Right forelimb (tissue), 1 donor: ENCODE results near the gene MTX1.

Source experiments
- DNase-seq: peaks from one replicate; pipeline ENCODE4 v3.0.0-alpha.2; 2018

The MTX1 gene

DNA sequence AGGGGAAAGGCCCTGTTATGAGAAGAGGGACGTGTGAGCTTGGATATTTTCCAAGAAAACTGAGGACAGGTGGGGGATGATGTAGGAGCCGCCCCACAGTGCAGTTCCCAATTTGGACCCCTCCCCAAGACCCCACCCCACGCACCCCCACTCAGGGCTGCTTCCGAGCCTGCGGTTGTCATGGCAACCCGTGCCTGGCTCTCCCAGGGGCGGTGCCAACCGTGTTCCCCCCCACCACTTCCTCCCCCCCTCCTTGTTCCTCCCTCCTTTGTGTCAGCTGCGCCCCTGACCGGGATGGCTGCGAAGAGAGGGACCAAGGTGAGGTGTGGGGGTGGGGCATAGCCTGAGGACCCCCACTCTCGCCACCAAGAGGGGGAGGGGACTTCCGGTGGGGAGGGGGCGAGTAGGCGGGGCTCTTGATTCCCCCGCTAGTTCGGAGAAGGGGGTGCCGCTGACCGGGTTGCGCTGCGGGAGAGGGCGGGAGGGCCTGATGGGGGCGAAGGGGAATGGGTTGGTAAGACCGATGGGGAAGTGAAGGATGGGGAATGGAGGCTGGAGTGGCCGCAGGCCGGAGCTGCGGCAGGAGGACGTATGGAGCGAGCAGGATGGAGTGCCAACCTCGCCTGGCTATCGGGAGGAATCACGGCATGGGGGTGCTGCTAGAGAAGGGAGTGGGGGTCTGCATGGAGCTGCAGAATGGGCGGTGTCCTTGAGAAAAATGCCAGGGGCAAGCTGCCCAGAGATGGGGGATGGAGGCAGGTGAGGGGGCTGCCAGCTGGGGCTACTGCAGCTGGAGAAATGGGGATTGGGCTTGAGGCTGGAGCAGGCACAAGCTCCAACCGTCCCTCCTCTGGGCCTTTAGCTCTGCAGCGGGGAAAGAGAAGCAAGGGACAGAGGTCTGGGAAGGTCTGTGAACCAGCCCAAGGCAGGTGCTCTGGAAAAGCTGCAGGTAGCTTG lies 33.9 kb upstream of the MTX1 start:
- DNase-seq: no peak

DNA sequence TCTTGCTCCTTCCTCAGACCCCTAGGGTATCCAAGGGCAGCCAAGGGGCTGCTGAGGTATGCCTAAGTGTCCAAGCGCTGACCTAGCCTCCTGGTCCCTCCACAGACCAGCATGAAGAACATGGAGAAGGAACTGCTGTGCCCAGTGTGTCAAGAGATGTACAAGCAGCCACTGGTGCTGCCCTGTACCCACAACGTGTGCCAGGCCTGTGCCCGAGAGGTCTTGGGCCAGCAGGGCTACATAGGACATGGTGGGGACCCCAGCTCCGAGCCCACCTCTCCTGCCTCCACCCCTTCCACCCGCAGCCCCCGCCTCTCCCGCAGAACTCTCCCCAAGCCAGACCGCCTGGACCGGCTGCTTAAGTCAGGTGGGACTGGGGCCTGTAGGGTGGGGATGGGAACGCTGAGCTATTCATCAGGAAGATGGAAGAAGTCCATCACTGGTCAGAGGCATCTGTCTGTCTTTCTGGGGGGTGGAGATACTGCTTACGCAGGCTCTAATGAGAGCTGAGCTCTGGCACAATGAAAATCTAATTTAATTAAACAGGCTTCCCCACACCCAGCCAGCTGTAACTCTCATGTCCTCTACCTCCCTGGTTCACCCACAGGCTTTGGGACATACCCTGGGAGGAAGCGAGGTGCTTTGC lies 33.1 kb upstream of the MTX1 start:
- DNase-seq: no peak

DNA sequence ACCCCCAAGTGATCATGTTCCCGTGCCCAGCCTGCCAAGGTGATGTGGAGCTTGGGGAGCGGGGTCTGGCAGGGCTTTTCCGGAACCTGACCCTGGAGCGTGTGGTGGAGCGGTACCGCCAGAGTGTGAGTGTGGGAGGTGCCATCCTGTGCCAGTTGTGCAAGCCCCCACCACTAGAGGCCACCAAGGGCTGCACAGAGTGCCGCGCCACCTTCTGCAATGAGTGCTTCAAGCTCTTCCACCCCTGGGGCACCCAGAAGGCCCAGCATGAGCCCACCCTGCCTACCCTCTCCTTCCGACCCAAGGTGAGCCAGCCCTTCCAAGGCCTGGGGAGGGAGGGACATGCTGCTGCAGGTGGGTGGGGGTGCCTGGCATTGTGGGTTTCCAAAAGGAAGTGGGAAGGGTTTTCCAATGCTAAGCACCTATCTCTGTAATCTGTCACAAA lies 32.5 kb upstream of the MTX1 start:
- no peak for DNase-seq

DNA sequence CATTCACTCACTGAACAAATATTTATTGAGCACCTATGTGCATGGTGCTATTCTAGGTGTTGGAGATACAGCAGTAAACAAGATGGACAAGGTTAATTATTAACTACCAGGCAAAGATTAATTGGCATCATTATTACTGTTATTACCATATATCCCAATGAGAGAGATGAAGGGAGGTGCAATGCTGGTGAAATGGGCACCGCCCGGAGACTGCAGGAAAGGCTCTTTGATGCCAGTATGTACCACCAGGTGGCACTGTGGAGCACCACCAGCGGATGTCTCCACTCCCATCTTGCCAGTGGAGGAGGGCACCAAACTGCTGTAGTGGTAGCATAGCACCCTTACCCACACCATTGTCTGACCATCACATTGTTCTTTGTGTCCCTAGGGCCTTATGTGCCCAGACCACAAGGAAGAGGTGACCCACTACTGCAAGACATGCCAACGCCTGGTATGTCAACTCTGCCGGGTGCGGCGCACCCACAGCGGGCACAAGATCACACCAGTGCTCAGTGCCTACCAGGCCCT lies 31.9 kb upstream of the MTX1 start:
- DNase-seq: peak; percentile 86

DNA sequence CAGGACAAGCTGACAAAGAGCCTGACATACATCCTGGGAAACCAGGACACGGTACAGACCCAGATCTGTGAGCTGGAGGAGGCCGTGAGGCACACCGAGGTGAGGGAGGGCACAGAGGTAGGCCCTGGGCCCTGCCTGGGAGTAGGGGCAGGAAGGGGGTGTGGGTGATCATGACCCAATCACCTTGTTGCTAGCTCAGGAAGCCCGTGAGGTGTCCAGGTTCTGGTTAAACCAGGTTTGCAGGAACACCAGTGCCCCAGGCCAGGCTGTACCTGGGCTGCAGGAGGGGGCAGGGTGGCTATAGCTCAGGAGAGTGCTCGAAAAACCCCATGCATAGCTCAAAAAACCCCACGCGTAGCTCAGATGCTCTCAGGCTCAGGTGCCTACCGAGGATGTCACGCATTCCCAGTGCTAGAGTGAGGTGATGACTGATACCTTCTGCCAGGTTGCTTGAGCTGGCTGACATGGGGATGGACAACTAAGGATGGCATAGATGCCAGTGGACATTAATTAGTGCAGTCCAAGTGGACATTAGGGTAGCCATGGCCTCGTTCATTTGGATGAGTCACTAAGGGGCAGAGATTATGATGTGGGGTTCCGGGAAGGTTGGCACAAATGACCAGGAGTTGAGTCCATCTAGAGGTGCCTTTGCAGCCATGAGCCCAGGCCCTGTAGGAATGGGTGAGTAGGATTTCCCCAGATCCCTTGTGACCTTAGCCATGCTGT lies 31.1 kb upstream of the MTX1 start:
- no peak for DNase-seq

DNA sequence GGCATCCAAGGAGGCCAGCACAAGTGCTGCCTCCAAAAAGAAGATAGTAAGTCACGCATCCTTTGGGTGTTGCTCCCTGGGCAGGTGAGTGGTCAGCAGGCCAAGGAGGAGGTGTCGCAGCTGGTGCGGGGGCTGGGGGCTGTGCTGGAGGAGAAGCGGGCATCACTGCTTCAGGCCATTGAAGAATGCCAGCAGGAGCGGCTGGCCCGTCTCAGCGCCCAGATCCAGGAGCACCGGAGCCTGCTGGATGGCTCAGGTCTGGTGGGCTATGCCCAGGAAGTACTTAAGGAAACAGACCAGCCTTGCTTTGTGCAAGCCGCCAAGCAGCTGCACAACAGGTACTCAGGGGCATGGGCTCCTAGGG lies 30.6 kb upstream of the MTX1 start:
- no peak for DNase-seq

DNA sequence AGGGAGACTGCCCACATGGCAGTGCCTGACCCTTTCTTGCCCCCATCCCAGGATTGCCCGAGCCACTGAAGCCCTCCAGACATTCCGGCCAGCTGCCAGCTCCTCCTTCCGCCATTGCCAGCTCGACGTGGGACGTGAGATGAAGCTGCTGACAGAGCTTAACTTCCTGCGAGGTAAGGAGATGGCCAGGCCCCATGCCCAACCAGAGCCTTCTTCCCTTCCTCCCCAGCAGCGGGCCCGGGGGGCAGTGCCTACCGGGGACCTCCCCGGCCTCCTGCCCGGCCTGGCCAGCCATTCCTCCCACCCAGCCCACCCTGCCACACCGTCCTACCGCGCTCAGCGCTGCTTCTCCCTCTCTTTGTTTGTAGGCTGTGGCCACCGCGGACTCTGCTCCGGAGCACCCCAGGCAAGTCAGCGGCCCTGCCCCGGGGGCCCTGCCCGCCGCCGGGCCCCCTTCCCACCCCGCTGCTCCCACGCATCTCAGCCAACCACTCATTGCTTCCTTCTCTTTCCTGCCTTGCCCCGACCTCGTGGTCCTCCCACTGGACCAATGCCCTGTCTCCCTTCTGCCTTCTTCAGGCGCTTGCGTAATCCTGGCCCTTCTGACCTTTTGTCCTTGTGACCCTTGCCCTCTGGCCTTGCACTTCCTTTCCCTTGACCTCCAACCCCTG lies 29.9 kb upstream of the MTX1 start:
- DNase-seq: no peak

DNA sequence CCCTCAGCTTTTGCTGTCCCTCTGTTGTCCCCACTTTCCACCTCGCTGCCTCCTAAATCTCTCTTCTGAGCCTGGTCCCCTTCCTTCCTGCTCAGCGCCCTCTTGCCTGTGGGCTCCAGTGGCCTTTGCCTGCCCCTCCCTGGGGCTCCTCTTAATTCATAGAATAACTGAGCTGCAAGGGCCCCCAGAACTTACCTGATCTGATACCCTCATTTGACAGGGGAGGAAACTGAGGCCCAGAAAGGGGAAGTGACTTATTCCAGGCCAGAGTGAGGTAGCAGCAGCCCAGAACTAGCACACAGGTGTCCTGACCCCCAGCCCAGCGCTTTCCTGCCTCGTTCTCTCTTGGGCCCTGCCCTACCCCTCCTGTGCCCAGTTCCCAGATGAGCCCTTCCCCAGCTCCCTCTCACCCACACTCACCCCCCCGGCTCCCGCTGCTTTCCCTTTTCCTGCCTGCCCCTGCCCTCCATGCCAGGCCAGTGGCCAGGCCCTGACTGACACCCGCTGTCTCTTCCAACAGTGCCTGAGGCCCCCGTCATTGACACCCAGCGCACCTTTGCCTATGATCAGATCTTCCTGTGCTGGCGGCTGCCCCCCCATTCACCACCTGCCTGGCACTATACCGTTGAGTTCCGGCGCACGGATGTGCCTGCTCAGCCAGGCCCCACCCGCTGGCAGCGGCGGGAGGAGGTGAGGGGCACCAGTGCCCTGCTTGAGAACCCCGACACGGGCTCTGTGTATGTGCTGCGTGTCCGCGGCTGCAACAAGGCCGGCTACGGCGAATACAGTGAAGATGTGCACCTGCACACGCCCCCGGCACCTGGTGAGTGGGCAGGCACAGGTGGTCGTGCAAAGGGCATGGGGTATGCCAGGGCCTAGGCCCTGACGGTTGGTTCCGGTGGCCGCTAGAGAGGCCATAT lies 29.1 kb upstream of the MTX1 start:
- no peak for DNase-seq

DNA sequence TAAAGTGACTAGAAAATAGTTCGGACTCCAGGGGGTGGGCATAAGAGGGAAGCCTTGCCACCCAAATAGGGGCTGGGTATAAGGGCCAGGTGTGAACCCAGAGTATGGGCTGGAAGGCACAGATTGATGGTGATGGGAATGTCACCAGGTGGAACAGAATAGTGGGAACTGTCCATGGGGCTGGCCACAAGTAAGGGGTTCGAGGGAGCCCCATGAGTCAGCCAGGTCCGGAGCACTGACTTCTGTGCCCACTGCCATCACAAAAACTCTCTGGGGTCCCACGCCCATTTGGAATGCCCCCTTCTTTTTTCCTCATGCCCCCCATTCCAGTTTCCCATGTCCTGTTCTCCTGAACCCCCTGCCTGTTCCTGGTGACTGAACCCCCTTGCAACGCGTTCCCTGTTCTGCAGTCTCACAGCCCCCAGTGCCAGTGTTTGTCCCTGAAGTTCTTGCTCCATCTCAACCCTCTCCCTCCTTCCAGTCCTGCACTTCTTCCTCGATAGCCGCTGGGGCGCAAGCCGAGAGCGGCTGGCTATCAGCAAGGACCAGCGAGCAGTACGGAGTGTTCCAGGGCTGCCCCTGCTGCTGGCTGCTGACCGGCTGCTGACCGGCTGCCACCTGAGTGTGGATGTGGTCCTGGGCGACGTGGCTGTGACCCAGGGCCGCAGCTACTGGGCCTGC lies 27.0 kb upstream of the MTX1 start:
- no peak for DNase-seq

DNA sequence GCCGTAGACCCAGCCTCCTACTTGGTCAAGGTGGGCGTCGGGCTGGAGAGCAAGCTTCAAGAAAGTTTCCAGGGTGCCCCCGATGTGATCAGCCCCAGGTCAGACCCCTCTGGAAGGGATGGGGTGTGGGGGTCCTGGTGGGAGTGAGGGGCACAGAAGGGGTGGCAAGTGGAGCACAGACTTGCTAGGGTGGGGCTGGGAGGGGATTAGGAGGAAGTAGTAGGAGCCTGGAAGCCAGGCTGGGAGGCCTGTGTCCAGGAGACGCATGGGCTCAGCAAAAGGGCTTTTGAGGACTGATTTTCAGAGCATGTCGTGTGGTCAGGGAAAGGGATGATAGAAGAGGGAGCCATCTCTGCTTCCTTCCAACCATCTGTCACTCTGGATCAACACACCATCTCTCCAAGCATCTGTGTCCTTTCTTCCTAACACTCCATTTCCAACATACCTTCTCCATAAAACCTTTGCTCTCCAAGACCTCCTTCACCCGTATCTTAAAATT lies 26.4 kb upstream of the MTX1 start:
- no peak for DNase-seq

DNA sequence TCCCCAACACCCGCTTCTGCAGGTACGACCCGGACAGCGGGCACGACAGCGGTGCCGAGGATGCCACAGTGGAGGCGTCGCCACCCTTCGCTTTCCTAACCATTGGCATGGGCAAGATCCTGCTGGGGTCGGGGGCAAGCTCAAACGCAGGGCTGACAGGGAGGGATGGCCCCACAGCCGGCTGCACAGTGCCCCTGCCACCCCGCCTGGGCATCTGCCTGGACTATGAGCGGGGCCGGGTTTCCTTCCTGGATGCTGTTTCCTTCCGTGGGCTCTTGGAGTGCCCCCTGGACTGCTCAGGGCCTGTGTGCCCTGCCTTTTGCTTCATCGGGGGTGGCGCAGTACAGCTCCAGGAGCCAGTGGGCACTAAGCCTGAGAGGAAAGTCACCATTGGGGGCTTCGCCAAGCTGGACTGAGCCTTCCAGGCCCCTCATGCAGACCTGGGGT lies 24.7 kb upstream of the MTX1 start:
- DNase-seq: no peak

DNA sequence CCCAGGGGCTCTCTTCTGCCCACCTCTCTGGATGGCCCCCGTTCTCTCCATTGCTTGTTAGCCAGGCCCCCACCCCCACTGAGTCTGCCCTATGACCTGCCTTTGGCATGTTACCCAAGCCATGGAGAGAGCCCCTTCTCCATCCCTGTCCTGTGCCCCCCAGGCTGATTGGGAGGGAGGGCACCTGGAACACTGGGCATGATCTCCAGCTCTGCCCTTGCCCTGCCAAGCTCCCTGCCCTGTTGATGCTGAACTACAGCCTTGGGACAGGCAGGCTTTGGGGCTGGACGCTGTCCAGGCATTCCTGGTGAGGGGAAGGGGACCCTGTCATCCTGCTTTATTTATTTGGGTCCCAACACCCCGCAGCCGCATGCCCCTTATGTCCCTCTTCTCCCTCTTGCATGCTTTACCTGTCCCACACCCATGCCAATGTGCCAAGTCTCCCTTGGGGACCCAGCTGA lies 24.1 kb upstream of the MTX1 start:
- no peak for DNase-seq

DNA sequence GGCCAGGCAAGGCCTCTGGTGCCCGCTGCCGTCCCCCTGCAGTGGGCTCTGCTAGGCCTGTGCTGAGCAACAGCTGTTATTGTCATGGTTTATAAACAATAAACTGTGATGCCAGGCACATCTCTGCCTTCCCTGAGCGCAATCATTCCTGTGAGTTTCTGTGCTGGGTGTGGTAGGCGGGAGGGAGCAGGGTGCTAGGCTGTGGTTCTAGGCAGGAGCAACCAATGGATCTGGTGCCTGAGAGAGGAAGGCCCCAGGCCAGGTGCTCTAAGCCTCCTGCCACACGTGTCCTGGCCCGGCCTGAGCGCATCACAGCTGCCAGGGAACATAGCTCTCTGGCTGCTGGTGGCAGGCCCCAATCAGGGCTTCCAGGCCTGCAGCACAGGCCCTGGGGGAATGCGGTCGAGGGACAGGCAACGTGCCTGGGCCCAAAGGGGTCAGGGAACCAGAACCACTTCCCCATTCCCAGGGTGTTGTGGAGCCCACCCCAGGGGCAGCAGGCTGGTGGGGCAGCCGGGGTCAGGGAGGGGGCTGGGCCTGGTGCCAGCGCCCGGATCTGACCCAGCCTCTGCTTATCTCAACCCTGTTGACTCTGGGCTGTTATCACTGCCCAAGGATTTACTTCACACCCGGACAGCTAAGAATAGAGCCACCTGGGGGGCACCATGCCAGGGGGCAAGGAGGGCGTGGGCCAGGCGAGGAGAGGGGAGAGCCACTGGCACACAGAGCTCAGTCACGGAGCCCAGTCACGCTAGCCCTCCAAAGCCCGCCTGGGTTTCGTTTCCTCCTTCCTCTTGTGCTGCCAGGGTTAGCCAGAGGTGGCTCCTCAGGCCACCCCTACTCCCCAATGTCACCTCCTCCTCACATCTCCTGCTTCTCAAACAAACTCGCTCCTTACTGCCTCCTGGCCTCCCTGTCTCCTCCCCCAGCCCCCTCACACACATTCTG lies 23.4 kb upstream of the MTX1 start:
- no peak for DNase-seq

DNA sequence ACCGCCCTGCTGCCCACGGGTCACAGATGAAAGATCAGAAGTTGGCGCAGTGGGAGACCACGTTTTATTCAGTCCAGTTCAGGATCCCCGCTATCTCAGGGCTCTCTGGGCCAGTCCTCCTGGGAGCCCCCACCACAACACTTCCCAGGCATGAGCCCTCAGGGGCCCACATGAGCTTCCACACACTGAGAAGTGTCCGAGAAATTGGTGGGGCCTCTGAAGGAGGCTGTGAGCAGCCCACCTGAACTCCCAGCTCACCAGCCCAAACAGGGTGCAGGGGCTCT lies 22.8 kb upstream of the MTX1 start:
- no peak for DNase-seq

DNA sequence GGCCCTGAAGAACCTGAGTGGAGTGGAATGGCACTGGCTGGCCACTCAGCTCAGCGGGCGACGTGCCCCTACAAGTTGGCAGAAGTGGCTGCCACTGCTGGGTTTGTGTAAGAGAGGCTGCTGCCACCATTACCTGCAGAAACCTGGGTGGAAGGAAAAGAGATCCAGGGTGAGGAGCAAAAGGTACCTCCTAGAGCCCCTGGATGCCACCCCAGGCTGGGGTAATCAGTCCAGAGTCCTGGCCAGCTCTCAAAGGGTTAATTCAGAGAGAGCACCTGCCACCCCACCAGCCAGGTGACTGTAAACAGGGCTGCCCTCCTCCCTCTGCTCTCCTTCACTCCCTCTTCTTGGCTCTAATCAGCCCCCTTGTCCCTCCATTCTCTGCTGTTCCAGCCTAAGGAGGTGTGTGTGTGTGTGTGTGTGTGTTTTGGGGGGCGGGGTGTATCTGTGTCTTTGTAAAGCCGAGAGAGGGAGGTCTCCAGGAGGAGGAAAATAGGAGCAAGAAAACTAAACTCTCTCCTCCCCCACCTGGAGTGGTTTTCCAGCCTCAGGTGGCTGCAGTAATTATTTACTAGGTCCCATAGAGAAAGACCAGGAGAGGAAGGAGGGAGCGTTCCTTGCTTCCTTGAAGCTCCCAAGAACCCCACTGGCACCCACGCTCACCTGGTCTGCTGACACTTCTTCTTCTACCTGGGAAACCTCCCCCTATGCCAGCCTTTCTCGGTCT lies 22.3 kb upstream of the MTX1 start:
- peak; percentile 42 for DNase-seq

DNA sequence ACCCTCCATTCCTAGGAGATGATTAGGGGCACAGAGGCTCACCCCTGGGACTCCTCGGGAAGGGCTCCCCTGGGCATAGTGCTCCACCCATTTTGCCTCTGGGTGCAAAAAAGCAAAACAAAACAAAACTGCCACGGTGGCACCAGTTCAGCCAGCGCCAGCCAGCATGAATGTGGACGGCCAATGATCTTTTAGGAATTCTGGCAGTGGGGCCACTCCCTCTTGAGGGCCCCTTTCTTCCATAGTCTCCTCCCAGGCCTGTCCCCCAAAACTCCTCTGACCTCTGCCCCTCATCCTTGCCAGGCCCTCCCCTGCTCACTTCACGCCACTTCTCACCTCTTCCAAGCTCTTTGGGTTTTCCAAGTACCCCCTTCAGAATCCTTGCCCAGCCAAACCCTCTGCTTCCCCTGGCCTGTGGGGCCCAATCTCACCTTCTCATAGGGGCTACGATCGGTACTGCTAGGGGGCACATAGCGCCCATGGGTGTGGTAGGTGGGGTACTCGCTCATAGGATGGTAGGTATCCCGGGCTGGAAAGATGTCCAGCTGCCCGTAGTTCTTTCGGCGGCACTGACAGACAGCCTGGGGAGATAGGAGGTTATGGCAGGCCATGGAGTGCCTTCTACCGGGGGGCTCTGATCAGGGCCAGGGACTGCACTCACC lies 21.6 kb upstream of the MTX1 start:
- DNase-seq: peak; percentile 35

DNA sequence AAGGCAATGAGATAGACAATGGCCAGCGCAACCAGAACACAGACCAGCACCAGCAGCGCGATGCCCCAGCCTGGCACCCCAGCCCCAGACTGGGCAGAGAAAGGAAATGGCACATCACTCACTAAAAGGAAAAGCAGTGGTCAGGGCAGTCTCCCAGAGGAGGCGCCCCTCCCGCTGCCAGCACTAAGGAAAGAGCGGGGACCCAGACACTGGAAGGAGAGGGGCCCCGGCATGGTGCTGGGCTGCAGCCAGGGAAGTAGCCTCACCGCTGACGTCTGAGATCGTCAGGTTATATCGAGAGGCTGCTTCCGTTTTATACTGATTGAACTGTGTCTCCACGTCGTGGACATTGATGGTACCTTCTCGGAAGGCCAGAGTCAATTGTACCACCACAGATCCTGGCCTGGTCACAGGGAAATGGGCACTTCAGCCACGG lies 21.0 kb upstream of the MTX1 start:
- peak; percentile 34 for DNase-seq

DNA sequence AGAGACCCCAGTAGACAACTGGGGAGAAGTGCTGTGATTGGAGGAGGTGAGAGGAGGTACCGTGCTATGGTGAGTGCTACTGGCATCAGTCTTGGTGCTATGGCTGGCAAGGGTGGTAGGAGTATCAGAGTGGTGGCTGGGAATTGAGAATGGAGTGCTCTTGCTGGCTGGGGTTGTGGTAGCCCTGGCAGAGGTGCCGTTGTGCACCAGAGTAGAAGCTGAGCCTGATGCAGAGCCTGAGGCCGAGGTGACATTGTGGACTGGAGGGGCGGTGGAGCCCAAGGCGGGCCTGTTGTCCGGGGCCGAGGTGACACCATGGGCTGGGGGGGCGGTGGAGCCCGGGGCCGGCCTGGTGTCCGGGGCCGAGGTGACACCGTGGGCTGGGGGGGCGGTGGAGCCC lies 20.2 kb upstream of the MTX1 start:
- DNase-seq: no peak
